Erythroblast (primary cell): Measurements from ENCODE around the gene MPPED2.

Source experiments
- GATA1 ChIP-seq: IDR thresholded peaks from 2 replicates; pipeline ENCODE4 v1.6.1; 2011; ENCODE audit warnings: low read depth, mild to moderate bottlenecking, control low read depth, low read length, moderate library complexity
- POLR2A ChIP-seq: IDR thresholded peaks from 2 replicates; pipeline ENCODE4 v1.6.1; 2011; ENCODE audit warnings: mild to moderate bottlenecking, low read length

DNA sequence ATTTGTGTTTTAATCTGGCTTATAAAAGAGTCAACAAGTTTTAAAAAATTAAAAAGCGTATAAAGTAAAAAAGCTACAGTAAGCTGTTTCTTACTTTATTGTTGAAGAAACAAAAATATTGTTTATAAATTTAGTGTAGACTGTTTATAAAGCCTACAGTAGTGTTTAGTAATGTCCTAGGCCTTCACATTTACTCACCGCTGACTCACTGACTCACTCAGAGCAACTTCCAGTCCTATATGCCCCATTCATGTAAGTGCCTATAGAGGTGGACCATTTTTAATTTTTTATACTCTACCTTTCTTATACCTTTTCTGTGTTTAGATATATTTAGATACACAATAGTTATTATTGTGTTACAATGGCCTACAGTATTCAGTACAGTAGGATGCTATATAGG lies 12.2 kb downstream of the MPPED2 start:
- no peak for TF ChIP-seq POLR2A
- TF ChIP-seq GATA1, result no peak
